DMS53 treated with DMSO at 0.1 percent for 48 hours (cell line): ENCODE measurements around the gene TADA2A.
"Not testable (repeated sequence)": the region's sequence is repeated elsewhere in the genome, so short reads cannot be mapped to it uniquely, and the experiment has no call there.

ENCODE experiments used
- DNase-seq: peaks from one replicate; lab custom pipeline; 2025; ENCODE audit not compliant: unreplicated experiment; lab: John Stamatoyannopoulos, UW

Gene TADA2A

GRCh38 chr17:37399265-37399803 lies 7.4 kb upstream of the TADA2A start:
- no peak for DNase-seq

- DNase-seq, result no peak
Observed at GRCh38 chr17:37400505-37400904, 6.2 kb upstream of the TADA2A start.

GRCh38 chr17:37405522-37405921 lies 1.2 kb upstream of the TADA2A start:
- DNase-seq, result not testable (repeated sequence)

- no peak for DNase-seq
Observed at GRCh38 chr17:37405955-37406634, 591 bp upstream of the TADA2A start.

GRCh38 chr17:37408145-37408479 lies 1.4 kb downstream of the TADA2A start:
- not testable (repeated sequence) for DNase-seq

- DNase-seq, result no peak
Observed at GRCh38 chr17:37410357-37410756, 3.7 kb downstream of the TADA2A start.

GRCh38 chr17:37413875-37414519 lies 7.3 kb downstream of the TADA2A start:
- no peak for DNase-seq

GRCh38 chr17:37417852-37418251 lies 11.2 kb downstream of the TADA2A start:
- DNase-seq, result no peak

- no peak for DNase-seq
Observed at GRCh38 chr17:37422971-37423625, 16.4 kb downstream of the TADA2A start.

- DNase-seq, result no peak
Observed at GRCh38 chr17:37425268-37425667, 18.6 kb downstream of the TADA2A start.

GRCh38 chr17:37429039-37429438 lies 22.4 kb downstream of the TADA2A start:
- no peak for DNase-seq

- no peak for DNase-seq
Observed at GRCh38 chr17:37429453-37429852, 22.8 kb downstream of the TADA2A start.

- no peak for DNase-seq
Observed at GRCh38 chr17:37430051-37430627, 23.5 kb downstream of the TADA2A start.

GRCh38 chr17:37432671-37433070 lies 26.0 kb downstream of the TADA2A start:
- DNase-seq, result no peak

- no peak for DNase-seq
Observed at GRCh38 chr17:37438141-37438540, 31.5 kb downstream of the TADA2A start.

GRCh38 chr17:37440424-37440823 lies 33.7 kb downstream of the TADA2A start:
- no peak for DNase-seq

GRCh38 chr17:37441369-37442014 lies 34.8 kb downstream of the TADA2A start:
- DNase-seq, result not testable (repeated sequence)

GRCh38 chr17:37446027-37446426 lies 39.3 kb downstream of the TADA2A start:
- peak; percentile 92 for DNase-seq

GRCh38 chr17:37447641-37448040 lies 41.0 kb downstream of the TADA2A start:
- no peak for DNase-seq

GRCh38 chr17:37450112-37450511 lies 43.4 kb downstream of the TADA2A start:
- no peak for DNase-seq

- DNase-seq, result not testable (repeated sequence)
Observed at GRCh38 chr17:37457801-37458200, 51.1 kb downstream of the TADA2A start.
